GM23338 (cell line): ENCODE data around the gene BPIFB6. TPM values are rescaled to one million over a fixed set of nuclear protein-coding genes. Genes with fewer than 3 reads are reported as not detected.

Experiments
- ATAC-seq: fragments of 200-7000 bp; cut with Tn5 transposase; 3 replicates; pipeline ENCODE4 v1.9.1; 2020
- DNase-seq: peaks from one replicate; pipeline ENCODE4 v3.0.0-alpha.2; 2015; ENCODE audit warnings: low spot score
- H2AFZ ChIP-seq: fragments of 200-600 bp; sonication (generic); 2 replicates; pipeline ENCODE4 v1.8.0; 2016; ENCODE audit warnings: antibody characterized with exemption, mild to moderate bottlenecking, moderate library complexity
- H3F3A ChIP-seq: fragments of 200-600 bp; sonication (generic); replicated peaks from 2 replicates; pipeline ENCODE4 v1.8.0; 2017; ENCODE audit warnings: antibody characterized with exemption, mixed run types, low read depth
- H3K27ac ChIP-seq: fragments of 200-600 bp; sonication (generic); 2 replicates; pipeline ENCODE4 v1.6.1; 2016; ENCODE audit warnings: low read depth
- H3K27me3 ChIP-seq: fragments of 200-600 bp; sonication (generic); 2 replicates; pipeline ENCODE4 v1.8.0; 2016; ENCODE audit warnings: mild to moderate bottlenecking, mixed run types, moderate library complexity; ENCODE audit not compliant: insufficient read depth
- H3K36me3 ChIP-seq: fragments of 200-600 bp; sonication (generic); 2 replicates; pipeline ENCODE4 v1.8.0; 2016; ENCODE audit warnings: mild to moderate bottlenecking; ENCODE audit not compliant: insufficient read depth
- H3K4me1 ChIP-seq: fragments of 200-600 bp; sonication (generic); 2 replicates; pipeline ENCODE4 v1.8.0; 2016; ENCODE audit warnings: mild to moderate bottlenecking, moderate library complexity; ENCODE audit not compliant: insufficient read depth
- H3K4me2 ChIP-seq: fragments of 200-600 bp; sonication (generic); 2 replicates; pipeline ENCODE4 v1.7.1; 2017; ENCODE audit warnings: mixed run types
- H3K4me3 ChIP-seq: fragments of 200-600 bp; sonication (generic); 2 replicates; pipeline ENCODE4 v1.6.1; 2016; ENCODE audit warnings: mixed run types
- H3K79me2 ChIP-seq: fragments of 200-600 bp; sonication (generic); replicated peaks from 2 replicates; pipeline ENCODE4 v1.8.0; 2017; ENCODE audit warnings: mild to moderate bottlenecking; ENCODE audit not compliant: insufficient read depth
- H3K9me2 ChIP-seq: fragments of 200-600 bp; sonication (generic); 2 replicates; pipeline ENCODE4 v1.8.0; 2017; ENCODE audit not compliant: insufficient read depth
- H4K20me1 ChIP-seq: fragments of 200-600 bp; sonication (generic); replicated peaks from 2 replicates; pipeline ENCODE4 v1.8.0; 2017; ENCODE audit warnings: mild to moderate bottlenecking; ENCODE audit not compliant: insufficient read depth
- H3K27ac Mint-ChIP-seq: 2 replicates; pipeline ENCODE4 v1.8.0; 2020; ENCODE audit warnings: inconsistent platforms, mild to moderate bottlenecking, moderate library complexity, mixed read lengths
- H3K27me3 Mint-ChIP-seq: 3 replicates; pipeline ENCODE4 v1.8.0; 2022; ENCODE audit warnings: low read depth, mild to moderate bottlenecking, moderate library complexity, mixed read lengths, inconsistent platforms; ENCODE audit not compliant: insufficient read depth, poor library complexity
- H3K36me3 Mint-ChIP-seq: 3 replicates; pipeline ENCODE4 v1.8.0; 2021; ENCODE audit warnings: low read depth, mild to moderate bottlenecking, inconsistent platforms, moderate library complexity, mixed read lengths
- H3K4me1 Mint-ChIP-seq: 3 replicates; pipeline ENCODE4 v1.8.0; 2020; ENCODE audit warnings: mild to moderate bottlenecking, inconsistent platforms, mixed read lengths
- H3K4me3 Mint-ChIP-seq: 3 replicates; pipeline ENCODE4 v1.8.0; 2021; ENCODE audit warnings: moderate library complexity, mild to moderate bottlenecking, inconsistent platforms, mixed read lengths
- H3K9me3 Mint-ChIP-seq: 3 replicates; pipeline ENCODE4 v1.8.0; 2020; ENCODE audit warnings: moderate library complexity, mild to moderate bottlenecking, inconsistent platforms, mixed read lengths
- CREB1 ChIP-seq: fragments of 250-450 bp; sonication (Bioruptor Pico); IDR thresholded peaks from 2 replicates; pipeline ENCODE4 v1.5.0; 2020; ENCODE audit warnings: low read depth, mild to moderate bottlenecking, moderate library complexity
- EZH2 ChIP-seq: fragments of 200-600 bp; sonication (generic); IDR thresholded peaks from one replicate; pipeline ENCODE4 v1.8.0; 2017; ENCODE audit warnings: antibody characterized with exemption, mild to moderate bottlenecking, low read depth; ENCODE audit not compliant: unreplicated experiment
- EZH2phosphoT487 ChIP-seq: fragments of 200-600 bp; sonication (generic); IDR thresholded peaks from one replicate; pipeline ENCODE4 v1.8.1; 2018; ENCODE audit warnings: antibody characterized with exemption; ENCODE audit not compliant: unreplicated experiment
- NANOG ChIP-seq: IDR thresholded peaks from 2 replicates; pipeline ENCODE4 v1.6.1; 2016; ENCODE audit warnings: antibody characterized with exemption, borderline replicate concordance
- POLR2AphosphoS5 ChIP-seq: IDR thresholded peaks from 2 replicates; pipeline ENCODE4 v1.6.1; 2016; ENCODE audit warnings: antibody characterized with exemption, low read depth
- STAT1 ChIP-seq: IDR thresholded peaks from one replicate; pipeline ENCODE4 v1.6.1; 2016; ENCODE audit warnings: antibody characterized with exemption; ENCODE audit not compliant: unreplicated experiment
- ZNF331 ChIP-seq: fragments of 250-450 bp; sonication (Bioruptor Pico); IDR thresholded peaks from 2 replicates; pipeline ENCODE4 v1.5.0; 2020; ENCODE audit warnings: low read depth, mild to moderate bottlenecking, moderate library complexity
- polyA plus RNA-seq: library from polyadenylated mRNA; unstranded; fragments of >200 nt; fragmentation: Nextera tagmentation; extraction: Ambion mirVana; gene quantifications from 2 replicates; pipeline ENCODE4 v1.2.1, GENCODE V29; 2016
- total RNA-seq: library from RNA; depleted of rRNA; stranded (reverse); fragments of >200 nt; shearing (Covaris generic); gene quantifications from 2 replicates; pipeline ENCODE4 v1.2.3, GENCODE V29; 2014
- TF ChIP-seq, protein P1 (sequence below): IDR thresholded peaks from 2 replicates; pipeline ENCODE4 v1.6.1; 2016; ENCODE audit warnings: antibody characterized with exemption
- TF ChIP-seq, protein P2 (sequence below): fragments of 250-450 bp; sonication (Bioruptor Pico); IDR thresholded peaks from 2 replicates; pipeline ENCODE4 v1.5.0; 2020; ENCODE audit warnings: mild to moderate bottlenecking, moderate library complexity
- TF ChIP-seq, protein P3 (sequence below): IDR thresholded peaks from one replicate; pipeline ENCODE4 v1.6.1; 2018; ENCODE audit warnings: antibody characterized with exemption; ENCODE audit not compliant: unreplicated experiment
- TF ChIP-seq, protein P4 (sequence below), 2 experiments: fragments of 200-600 bp in 1 of 2; sonication (generic) in 1 of 2; conservative IDR thresholded peaks; 2 replicates each; pipeline versions ENCODE4 v1.5.1 to v1.6.1; 2016 to 2017; ENCODE audit warnings: antibody characterized with exemption in 2 of 2, low read depth in 2 of 2, mild to moderate bottlenecking in 2 of 2, moderate library complexity in 1 of 2

Gene BPIFB6
- total and polyA plus RNA-seq, 2 experiments from 2014 or later, result not detected

DNA sequence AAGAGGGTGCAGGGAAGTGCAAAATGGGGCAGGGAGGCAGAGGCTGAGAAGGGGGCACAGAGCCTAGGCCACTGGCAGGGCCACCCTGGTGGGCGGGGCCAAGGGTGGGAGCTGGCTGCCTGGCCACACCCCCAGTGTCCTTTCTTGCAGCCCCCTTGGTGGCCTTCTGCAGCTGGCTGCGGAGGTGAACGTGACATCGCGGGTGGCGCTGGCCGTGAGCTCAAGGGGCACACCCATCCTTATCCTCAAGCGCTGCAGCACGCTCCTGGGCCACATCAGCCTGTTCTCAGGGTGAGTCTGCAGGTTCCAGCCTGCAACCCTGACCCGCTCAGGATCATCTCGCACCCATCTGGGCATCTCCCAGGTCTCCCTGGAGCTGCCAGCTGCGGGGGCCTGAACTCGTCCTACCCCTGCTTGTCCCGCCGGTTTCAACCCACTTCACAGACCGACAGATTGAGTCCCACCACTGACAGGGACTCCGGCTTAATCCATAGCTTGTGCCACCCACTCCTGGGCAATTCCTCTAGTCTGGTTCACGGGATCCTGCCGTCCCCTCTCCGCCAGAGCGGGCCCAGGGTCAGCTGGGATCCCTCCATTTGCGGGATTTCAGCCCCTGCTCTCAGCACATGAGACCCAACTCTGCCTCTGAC, 28.4 kb downstream of the BPIFB6 start (continued):
- TF ChIP-seq, protein P1, sequence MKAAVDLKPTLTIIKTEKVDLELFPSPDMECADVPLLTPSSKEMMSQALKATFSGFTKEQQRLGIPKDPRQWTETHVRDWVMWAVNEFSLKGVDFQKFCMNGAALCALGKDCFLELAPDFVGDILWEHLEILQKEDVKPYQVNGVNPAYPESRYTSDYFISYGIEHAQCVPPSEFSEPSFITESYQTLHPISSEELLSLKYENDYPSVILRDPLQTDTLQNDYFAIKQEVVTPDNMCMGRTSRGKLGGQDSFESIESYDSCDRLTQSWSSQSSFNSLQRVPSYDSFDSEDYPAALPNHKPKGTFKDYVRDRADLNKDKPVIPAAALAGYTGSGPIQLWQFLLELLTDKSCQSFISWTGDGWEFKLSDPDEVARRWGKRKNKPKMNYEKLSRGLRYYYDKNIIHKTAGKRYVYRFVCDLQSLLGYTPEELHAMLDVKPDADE, result no peak

DNA sequence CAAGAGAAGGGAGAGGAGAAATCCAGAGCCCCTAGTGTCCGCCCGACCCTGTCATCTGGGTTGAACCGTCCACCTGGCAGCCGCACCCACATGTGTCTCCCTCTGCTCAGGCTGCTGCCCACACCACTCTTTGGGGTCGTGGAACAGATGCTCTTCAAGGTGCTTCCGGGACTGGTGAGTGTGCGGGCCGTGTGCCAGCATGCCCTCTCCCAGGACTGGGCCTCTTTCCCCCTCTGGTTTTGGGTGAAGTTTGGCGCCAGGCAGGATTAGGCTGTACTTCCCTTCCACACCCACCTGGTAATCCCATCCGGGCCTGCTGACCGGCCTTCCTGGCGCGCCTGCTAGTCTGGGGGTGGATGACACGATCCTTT, 30.2 kb downstream of the BPIFB6 start:
- Histone ChIP-seq H3K36me3 (no peaks in the 10 kb centered on the region), H3K4me2 (no peak overlapping the region), H4K20me1 (no peaks in the 10 kb centered on the region), H3K27me3 (no peaks in the 10 kb centered on the region), H3K4me1 (no peaks in the 10 kb centered on the region), H3K9me2 (no peaks in the 10 kb centered on the region), H3F3A (no peaks in the 10 kb centered on the region), H3K27ac (no peak overlapping the region), H2AFZ (no peak overlapping the region; the same call in 1 of the 2 replicates), H3K79me2 (no peaks in the 10 kb centered on the region), H3K4me3 (no peak overlapping the region)
- no peak overlapping the region for H3K27ac Mint-ChIP-seq
- no peak overlapping the region for H3K4me3 Mint-ChIP-seq
- no peaks in the 10 kb centered on the region; the same call in 2 of the 3 replicates for H3K9me3 Mint-ChIP-seq
- no peaks in the 10 kb centered on the region; the same call in 2 of the 3 replicates for H3K4me1 Mint-ChIP-seq
- no peak for DNase-seq
- H3K36me3 Mint-ChIP-seq, result no peaks in the 10 kb centered on the region
- no peak for ATAC-seq
- peaks cover 8% of the 10 kb centered on the region for H3K27me3 Mint-ChIP-seq
- TF ChIP-seq ZNF331 (CRISPR knock-in tag), result no peak
- no peak for TF ChIP-seq CREB1 (CRISPR knock-in tag)
- TF ChIP-seq, protein P1, result no peak
- TF ChIP-seq, protein P2, sequence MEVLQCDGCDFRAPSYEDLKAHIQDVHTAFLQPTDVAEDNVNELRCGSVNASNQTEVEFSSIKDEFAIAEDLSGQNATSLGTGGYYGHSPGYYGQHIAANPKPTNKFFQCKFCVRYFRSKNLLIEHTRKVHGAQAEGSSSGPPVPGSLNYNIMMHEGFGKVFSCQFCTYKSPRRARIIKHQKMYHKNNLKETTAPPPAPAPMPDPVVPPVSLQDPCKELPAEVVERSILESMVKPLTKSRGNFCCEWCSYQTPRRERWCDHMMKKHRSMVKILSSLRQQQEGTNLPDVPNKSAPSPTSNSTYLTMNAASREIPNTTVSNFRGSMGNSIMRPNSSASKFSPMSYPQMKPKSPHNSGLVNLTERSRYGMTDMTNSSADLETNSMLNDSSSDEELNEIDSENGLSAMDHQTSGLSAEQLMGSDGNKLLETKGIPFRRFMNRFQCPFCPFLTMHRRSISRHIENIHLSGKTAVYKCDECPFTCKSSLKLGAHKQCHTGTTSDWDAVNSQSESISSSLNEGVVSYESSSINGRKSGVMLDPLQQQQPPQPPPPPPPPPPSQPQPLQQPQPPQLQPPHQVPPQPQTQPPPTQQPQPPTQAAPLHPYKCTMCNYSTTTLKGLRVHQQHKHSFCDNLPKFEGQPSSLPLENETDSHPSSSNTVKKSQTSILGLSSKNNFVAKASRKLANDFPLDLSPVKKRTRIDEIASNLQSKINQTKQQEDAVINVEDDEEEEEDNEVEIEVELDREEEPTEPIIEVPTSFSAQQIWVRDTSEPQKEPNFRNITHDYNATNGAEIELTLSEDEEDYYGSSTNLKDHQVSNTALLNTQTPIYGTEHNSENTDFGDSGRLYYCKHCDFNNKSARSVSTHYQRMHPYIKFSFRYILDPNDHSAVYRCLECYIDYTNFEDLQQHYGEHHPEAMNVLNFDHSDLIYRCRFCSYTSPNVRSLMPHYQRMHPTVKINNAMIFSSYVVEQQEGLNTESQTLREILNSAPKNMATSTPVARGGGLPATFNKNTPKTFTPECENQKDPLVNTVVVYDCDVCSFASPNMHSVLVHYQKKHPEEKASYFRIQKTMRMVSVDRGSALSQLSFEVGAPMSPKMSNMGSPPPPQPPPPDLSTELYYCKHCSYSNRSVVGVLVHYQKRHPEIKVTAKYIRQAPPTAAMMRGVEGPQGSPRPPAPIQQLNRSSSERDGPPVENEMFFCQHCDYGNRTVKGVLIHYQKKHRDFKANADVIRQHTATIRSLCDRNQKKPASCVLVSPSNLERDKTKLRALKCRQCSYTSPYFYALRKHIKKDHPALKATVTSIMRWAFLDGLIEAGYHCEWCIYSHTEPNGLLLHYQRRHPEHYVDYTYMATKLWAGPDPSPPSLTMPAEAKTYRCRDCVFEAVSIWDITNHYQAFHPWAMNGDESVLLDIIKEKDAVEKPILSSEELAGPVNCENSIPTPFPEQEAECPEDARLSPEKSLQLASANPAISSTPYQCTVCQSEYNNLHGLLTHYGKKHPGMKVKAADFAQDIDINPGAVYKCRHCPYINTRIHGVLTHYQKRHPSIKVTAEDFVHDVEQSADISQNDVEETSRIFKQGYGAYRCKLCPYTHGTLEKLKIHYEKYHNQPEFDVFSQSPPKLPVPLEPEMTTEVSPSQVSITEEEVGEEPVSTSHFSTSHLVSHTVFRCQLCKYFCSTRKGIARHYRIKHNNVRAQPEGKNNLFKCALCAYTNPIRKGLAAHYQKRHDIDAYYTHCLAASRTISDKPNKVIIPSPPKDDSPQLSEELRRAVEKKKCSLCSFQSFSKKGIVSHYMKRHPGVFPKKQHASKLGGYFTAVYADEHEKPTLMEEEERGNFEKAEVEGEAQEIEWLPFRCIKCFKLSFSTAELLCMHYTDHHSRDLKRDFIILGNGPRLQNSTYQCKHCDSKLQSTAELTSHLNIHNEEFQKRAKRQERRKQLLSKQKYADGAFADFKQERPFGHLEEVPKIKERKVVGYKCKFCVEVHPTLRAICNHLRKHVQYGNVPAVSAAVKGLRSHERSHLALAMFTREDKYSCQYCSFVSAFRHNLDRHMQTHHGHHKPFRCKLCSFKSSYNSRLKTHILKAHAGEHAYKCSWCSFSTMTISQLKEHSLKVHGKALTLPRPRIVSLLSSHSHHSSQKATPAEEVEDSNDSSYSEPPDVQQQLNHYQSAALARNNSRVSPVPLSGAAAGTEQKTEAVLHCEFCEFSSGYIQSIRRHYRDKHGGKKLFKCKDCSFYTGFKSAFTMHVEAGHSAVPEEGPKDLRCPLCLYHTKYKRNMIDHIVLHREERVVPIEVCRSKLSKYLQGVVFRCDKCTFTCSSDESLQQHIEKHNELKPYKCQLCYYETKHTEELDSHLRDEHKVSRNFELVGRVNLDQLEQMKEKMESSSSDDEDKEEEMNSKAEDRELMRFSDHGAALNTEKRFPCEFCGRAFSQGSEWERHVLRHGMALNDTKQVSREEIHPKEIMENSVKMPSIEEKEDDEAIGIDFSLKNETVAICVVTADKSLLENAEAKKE (CRISPR knock-in tag), result no peak
- TF ChIP-seq POLR2AphosphoS5, result no peak
- no peak for TF ChIP-seq STAT1
- no peak for TF ChIP-seq NANOG
- no peak for TF ChIP-seq EZH2
- TF ChIP-seq, protein P3, sequence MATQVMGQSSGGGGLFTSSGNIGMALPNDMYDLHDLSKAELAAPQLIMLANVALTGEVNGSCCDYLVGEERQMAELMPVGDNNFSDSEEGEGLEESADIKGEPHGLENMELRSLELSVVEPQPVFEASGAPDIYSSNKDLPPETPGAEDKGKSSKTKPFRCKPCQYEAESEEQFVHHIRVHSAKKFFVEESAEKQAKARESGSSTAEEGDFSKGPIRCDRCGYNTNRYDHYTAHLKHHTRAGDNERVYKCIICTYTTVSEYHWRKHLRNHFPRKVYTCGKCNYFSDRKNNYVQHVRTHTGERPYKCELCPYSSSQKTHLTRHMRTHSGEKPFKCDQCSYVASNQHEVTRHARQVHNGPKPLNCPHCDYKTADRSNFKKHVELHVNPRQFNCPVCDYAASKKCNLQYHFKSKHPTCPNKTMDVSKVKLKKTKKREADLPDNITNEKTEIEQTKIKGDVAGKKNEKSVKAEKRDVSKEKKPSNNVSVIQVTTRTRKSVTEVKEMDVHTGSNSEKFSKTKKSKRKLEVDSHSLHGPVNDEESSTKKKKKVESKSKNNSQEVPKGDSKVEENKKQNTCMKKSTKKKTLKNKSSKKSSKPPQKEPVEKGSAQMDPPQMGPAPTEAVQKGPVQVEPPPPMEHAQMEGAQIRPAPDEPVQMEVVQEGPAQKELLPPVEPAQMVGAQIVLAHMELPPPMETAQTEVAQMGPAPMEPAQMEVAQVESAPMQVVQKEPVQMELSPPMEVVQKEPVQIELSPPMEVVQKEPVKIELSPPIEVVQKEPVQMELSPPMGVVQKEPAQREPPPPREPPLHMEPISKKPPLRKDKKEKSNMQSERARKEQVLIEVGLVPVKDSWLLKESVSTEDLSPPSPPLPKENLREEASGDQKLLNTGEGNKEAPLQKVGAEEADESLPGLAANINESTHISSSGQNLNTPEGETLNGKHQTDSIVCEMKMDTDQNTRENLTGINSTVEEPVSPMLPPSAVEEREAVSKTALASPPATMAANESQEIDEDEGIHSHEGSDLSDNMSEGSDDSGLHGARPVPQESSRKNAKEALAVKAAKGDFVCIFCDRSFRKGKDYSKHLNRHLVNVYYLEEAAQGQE, result no peak
- TF ChIP-seq EZH2phosphoT487, result no peak
- TF ChIP-seq, protein P4, sequence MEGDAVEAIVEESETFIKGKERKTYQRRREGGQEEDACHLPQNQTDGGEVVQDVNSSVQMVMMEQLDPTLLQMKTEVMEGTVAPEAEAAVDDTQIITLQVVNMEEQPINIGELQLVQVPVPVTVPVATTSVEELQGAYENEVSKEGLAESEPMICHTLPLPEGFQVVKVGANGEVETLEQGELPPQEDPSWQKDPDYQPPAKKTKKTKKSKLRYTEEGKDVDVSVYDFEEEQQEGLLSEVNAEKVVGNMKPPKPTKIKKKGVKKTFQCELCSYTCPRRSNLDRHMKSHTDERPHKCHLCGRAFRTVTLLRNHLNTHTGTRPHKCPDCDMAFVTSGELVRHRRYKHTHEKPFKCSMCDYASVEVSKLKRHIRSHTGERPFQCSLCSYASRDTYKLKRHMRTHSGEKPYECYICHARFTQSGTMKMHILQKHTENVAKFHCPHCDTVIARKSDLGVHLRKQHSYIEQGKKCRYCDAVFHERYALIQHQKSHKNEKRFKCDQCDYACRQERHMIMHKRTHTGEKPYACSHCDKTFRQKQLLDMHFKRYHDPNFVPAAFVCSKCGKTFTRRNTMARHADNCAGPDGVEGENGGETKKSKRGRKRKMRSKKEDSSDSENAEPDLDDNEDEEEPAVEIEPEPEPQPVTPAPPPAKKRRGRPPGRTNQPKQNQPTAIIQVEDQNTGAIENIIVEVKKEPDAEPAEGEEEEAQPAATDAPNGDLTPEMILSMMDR (conservative IDR thresholded peaks at IDR 0.05; ENCODE audit: low read depth in 2 of 2), result no peak
